ENCODE data around the gene PRKAG2.

The PRKAG2 gene

DNA sequence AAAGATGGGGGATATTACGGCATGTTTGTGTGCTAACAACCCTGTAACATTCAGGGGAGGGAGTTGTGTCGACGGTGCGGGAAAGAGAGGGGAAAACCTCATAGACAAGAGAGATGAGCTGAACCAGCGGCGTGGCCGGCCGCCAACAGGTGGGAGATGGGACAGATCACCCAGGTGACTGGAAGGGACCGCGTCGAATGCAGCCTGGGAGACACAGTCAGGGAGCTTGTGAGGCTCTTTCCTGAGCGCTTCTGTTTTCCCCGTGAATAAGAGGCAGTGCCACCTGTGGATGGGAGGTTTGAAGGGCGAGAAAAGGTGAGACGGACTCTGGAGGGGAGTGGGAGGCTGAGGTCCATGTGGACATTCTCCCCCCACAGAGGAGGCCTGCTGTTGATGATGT, 9.9 kb upstream of the PRKAG2 start:
- Histone ChIP-seq H3K27me3 (peaks cover 16% of the 10 kb centered on the region), H3K4me3 (ENCODE audit: low read depth in 1 of 2, low read length in 1 of 2) (no peak overlapping the region), H3K36me3 (no peaks in the 10 kb centered on the region), H3K4me1 (ENCODE audit: control insufficient read depth in 1 of 2, insufficient read depth in 1 of 2, low read depth in 1 of 2, low read length in 1 of 2) (no peaks in the 10 kb centered on the region), H3K9me3 (no peaks in the 10 kb centered on the region), H3K27ac (no peak overlapping the region)
- no peak for TF ChIP-seq CTCF (IDR thresholded peaks at IDR 0.05)

GRCh38 chr7:151885202-151885580, 8.3 kb upstream of the PRKAG2 start:
- Histone ChIP-seq H3K27ac (no peak overlapping the region), H3K4me3 (ENCODE audit: low read depth in 1 of 2, low read length in 1 of 2) (no peak overlapping the region), H3K9me3 (no peaks in the 10 kb centered on the region), H3K27me3 (peaks cover 12% of the 10 kb centered on the region), H3K36me3 (no peaks in the 10 kb centered on the region), H3K4me1 (ENCODE audit: control insufficient read depth in 1 of 2, insufficient read depth in 1 of 2, low read depth in 1 of 2, low read length in 1 of 2) (no peaks in the 10 kb centered on the region)
- no peak for TF ChIP-seq CTCF (IDR thresholded peaks at IDR 0.05)

- no peak for TF ChIP-seq CTCF (IDR thresholded peaks at IDR 0.05)
- Histone ChIP-seq H3K36me3 (no peaks in the 10 kb centered on the region), H3K4me3 (ENCODE audit: low read depth in 1 of 2, low read length in 1 of 2) (no peak overlapping the region), H3K27me3 (peaks cover 14% of the 10 kb centered on the region), H3K4me1 (ENCODE audit: control insufficient read depth in 1 of 2, insufficient read depth in 1 of 2, low read depth in 1 of 2, low read length in 1 of 2) (no peaks in the 10 kb centered on the region), H3K27ac (no peak overlapping the region), H3K9me3 (no peaks in the 10 kb centered on the region)
Observed at GRCh38 chr7:151884312-151885201, 7.6 kb upstream of the PRKAG2 start.

DNA sequence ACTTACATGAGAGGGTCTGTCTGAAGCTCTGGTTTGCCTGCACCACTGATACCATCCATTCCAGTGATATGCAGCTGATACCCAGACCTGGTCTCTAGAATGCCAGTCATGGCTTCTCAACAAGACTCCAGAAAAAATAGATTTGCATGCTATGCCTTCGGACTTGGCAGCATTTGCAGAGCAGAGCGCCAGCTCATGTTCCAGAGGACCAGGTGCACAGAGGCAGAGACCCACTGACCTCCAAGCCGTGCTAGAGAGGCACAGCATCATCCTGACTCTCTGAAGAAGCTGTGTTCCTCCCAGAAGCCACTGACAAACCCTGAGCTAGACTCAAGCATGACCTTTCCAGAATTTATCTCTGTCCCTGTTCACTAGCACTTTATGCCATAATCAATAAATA, 6.9 kb upstream of the PRKAG2 start:
- Histone ChIP-seq H3K4me1 (ENCODE audit: control insufficient read depth in 1 of 2, insufficient read depth in 1 of 2, low read depth in 1 of 2, low read length in 1 of 2) (no peaks in the 10 kb centered on the region), H3K4me3 (ENCODE audit: low read depth in 1 of 2, low read length in 1 of 2) (no peak overlapping the region), H3K27ac (no peak overlapping the region), H3K27me3 (peaks cover 21% of the 10 kb centered on the region), H3K36me3 (no peaks in the 10 kb centered on the region), H3K9me3 (no peaks in the 10 kb centered on the region)
- TF ChIP-seq CTCF (IDR thresholded peaks at IDR 0.05), result no peak

DNA sequence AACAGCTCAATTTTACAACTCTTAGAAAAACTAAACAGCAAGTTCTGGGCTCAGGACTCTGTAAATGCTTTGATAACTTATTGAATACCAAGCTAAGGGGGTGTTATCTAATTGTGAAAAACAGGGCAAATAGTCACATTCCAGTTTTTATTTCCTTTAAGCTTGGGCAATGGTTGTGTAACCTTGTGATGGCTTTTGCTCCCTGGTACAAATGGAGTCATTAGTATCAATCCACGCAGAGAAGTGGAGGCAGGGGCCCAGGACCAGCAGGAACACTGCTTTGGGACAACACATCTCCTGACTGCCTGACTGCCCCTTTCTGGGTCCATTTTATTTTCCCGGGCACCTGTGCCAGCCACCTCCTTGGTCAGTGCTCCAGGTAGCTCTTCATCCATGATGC, 5.8 kb upstream of the PRKAG2 start:
- H3K4me1 ChIP-seq (ENCODE audit: control insufficient read depth in 1 of 2, insufficient read depth in 1 of 2, low read depth in 1 of 2, low read length in 1 of 2), result peaks cover 4% of the 10 kb centered on the region in 2 experiments
- no peak overlapping the region for H3K4me3 ChIP-seq (ENCODE audit: low read depth in 1 of 2, low read length in 1 of 2)
- no peak overlapping the region for H3K27ac ChIP-seq
- no peak for TF ChIP-seq CTCF (IDR thresholded peaks at IDR 0.05)
- H3K9me3 ChIP-seq, result no peaks in the 10 kb centered on the region
- peaks cover 33% of the 10 kb centered on the region for H3K27me3 ChIP-seq
- no peaks in the 10 kb centered on the region for H3K36me3 ChIP-seq

Measured in neutrophil (primary cell).